Vagina (tissue), 2 donors: ENCODE results near the gene OPRL1. TPM values are rescaled to one million over a fixed set of nuclear protein-coding genes. Genes with fewer than 3 reads are reported as not detected.

Source experiments
- DNase-seq, 2 donors: peaks; one replicate each; pipeline ENCODE4 v3.0.0-alpha.2; 2017; ENCODE audit errors: extremely low spot score in 2 of 2
- H3K27ac ChIP-seq: fragments of 200-600 bp; sonication (generic); one replicate; pipeline ENCODE4 v1.5.1; 2019
- H3K27me3 ChIP-seq: fragments of 200-600 bp; sonication (generic); one replicate; pipeline ENCODE4 v1.5.1; 2019
- H3K36me3 ChIP-seq, 2 donors: fragments of 200-600 bp; sonication (generic); one replicate each; pipeline ENCODE4 v1.5.1; 2017 to 2019
- H3K4me1 ChIP-seq: fragments of 200-600 bp; sonication (generic); one replicate; pipeline ENCODE4 v1.5.1; 2019
- H3K4me3 ChIP-seq, 2 donors: fragments of 200-600 bp; sonication (generic); 1 replicate in 1 of 2; 2 replicates in 1 of 2; pipeline ENCODE4 v1.5.1; 2016 to 2019
- H3K9me3 ChIP-seq: fragments of 200-600 bp; sonication (generic); one replicate; pipeline ENCODE4 v1.5.1; 2019
- POLR2A ChIP-seq, 2 donors: fragments of 450-650 bp; IDR thresholded peaks; one replicate each; pipeline ENCODE4 v1.6.1; 2017; ENCODE audit warnings: antibody characterized with exemption in 2 of 2, mild to moderate bottlenecking in 2 of 2, moderate library complexity in 2 of 2
- POLR2AphosphoS5 ChIP-seq, 2 donors: sonication (generic); formaldehyde crosslinking; IDR thresholded peaks; one replicate each; pipeline ENCODE4 v1.9.0; 2017; ENCODE audit warnings: antibody characterized with exemption in 2 of 2, mild to moderate bottlenecking in 2 of 2, low read depth in 1 of 2; ENCODE audit not compliant: insufficient read depth in 1 of 2
- intact Hi-C: fragments of 100-400 bp; cut with DNase I; formaldehyde crosslinking; loops from one replicate; pipeline ENCODE4 v1.15.1; 2023
- total RNA-seq: library from RNA; depleted of rRNA; stranded (reverse); fragments of >200 nt; gene quantifications from one replicate; pipeline ENCODE4 v1.2.3, GENCODE V29; 2016
- TF ChIP-seq, protein P1 (sequence below), 3 experiments: fragments of 450-650 bp in 2 of 3; fragments of 200-600 bp in 1 of 3; sonication (generic) in 1 of 3; IDR thresholded peaks; one replicate each; pipeline ENCODE4 v1.5.1; 2017 to 2019; ENCODE audit warnings: antibody characterized with exemption in 3 of 3, mild to moderate bottlenecking in 2 of 3, moderate library complexity in 2 of 3

OPRL1 gene
- total RNA-seq, 1 donor from 2014 or later: 1.5 TPM

DNA sequence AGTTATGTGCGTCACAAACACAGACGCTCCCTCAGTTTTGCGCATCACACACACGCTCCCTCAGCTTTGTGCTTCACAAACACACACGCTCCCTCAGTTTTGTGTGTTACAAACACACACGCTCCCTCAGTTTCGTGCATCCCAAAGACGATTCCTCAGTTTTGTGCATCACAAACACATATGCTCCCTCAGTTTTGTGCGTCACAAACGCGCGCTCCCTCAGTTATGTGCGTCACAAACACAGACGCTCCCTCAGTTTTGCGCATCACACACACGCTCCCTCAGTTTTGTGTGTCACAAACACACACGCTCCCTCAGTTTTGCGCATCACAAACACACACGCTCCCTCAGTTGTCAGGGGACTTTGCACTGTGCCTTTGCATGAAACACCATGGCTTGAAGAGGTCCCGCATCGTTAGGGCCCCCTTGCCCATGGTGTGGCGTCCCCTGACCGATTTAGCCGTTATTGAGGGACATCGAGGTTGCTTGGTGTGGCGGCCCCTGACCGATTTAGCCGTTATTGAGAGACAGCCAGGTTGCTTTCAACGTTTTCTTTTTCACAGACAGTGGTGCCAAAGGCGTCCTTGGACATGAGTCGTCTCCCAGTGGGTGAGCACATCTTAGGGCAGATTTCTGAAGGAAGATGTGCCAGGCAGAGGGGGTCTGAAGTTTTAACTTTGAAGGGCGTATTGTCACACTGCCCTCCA, 56.3 kb downstream of the OPRL1 start:
- H3K27me3 ChIP-seq: no peaks in the 10 kb centered on the region
- H3K4me1 ChIP-seq: no peaks in the 10 kb centered on the region
- DNase-seq: no peak

DNA sequence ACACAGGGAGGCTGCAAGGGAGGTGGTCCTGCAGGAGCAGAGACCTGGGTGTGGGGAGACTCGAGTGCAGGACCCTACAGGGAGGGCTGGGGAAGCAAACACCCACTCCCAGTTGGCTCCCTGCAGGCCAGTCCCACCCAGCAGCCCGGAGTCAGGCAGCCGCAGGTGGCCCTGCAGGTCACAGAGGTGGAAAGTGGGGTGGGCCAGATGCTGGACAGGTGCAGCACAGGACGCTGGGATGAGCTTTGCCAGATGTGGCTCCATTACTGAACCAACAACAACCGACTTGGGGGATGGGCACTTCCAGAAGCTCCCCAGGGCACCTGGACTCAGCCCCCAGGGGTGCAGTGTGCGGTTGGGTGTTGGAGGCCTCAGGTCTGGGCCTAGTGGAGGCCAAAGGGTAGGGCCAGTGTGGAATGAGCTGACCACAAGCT, 57.7 kb downstream of the OPRL1 start:
- intact Hi-C loops: no loop called here
- H3K27me3 ChIP-seq: no peaks in the 10 kb centered on the region

More for the DNA sequence above, 56.3 kb downstream of the OPRL1 start:
- TF ChIP-seq POLR2AphosphoS5 (IDR thresholded peaks at IDR 0.05; ENCODE audit: insufficient read depth in 1 of 2, low read depth in 1 of 2) (no peak), POLR2A (IDR thresholded peaks at IDR 0.05) (no peak)
- TF ChIP-seq, protein P1, sequence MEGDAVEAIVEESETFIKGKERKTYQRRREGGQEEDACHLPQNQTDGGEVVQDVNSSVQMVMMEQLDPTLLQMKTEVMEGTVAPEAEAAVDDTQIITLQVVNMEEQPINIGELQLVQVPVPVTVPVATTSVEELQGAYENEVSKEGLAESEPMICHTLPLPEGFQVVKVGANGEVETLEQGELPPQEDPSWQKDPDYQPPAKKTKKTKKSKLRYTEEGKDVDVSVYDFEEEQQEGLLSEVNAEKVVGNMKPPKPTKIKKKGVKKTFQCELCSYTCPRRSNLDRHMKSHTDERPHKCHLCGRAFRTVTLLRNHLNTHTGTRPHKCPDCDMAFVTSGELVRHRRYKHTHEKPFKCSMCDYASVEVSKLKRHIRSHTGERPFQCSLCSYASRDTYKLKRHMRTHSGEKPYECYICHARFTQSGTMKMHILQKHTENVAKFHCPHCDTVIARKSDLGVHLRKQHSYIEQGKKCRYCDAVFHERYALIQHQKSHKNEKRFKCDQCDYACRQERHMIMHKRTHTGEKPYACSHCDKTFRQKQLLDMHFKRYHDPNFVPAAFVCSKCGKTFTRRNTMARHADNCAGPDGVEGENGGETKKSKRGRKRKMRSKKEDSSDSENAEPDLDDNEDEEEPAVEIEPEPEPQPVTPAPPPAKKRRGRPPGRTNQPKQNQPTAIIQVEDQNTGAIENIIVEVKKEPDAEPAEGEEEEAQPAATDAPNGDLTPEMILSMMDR (IDR thresholded peaks at IDR 0.05): no peak
- no peak overlapping the region for H3K4me3 ChIP-seq
- intact Hi-C loops: no loop called here
- H3K9me3 ChIP-seq: no peaks in the 10 kb centered on the region
- no peak overlapping the region for H3K27ac ChIP-seq
- no peaks in the 10 kb centered on the region for H3K36me3 ChIP-seq

DNA sequence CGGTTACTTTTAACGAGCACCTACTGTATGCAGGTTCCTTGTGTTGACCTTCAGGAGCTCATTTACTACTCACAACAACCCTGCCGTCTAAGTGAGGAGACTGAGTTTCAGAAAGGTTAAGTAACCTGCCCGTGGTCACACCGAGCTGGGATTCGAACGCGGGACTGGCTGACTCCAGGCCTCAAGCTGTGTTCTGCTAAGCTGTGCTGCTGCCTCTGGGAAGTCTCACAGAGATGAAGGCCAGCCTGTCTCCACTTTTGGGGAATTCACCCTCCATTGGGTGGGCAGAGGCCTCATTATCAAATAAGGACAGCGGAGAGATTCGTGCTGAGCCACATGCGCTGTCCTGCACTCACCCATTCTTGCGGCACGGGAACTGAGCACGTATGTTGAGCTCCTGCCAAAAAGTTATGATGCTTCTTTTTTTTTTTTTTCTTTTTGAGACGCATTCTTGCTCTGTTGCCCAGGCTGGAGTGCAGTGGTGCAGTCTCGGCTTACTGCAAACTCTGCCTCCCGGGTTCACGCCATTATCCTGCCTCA, 58.5 kb downstream of the OPRL1 start:
- intact Hi-C loops: no loop called here
- no peak for DNase-seq
- H3K4me1 ChIP-seq: no peaks in the 10 kb centered on the region
- TF ChIP-seq, protein P1 (IDR thresholded peaks at IDR 0.05): no peak
- no peak for TF ChIP-seq POLR2AphosphoS5 (IDR thresholded peaks at IDR 0.05; ENCODE audit: insufficient read depth in 1 of 2, low read depth in 1 of 2)
- no peak for TF ChIP-seq POLR2A (IDR thresholded peaks at IDR 0.05)
- H3K36me3 ChIP-seq: no peaks in the 10 kb centered on the region
- no peaks in the 10 kb centered on the region for H3K9me3 ChIP-seq
- H3K27ac ChIP-seq: no peak overlapping the region
- H3K27me3 ChIP-seq: no peaks in the 10 kb centered on the region
- no peak overlapping the region for H3K4me3 ChIP-seq

More for the DNA sequence above, 57.7 kb downstream of the OPRL1 start:
- DNase-seq: no peak
- no peak for TF ChIP-seq POLR2A (IDR thresholded peaks at IDR 0.05)
- no peak for TF ChIP-seq POLR2AphosphoS5 (IDR thresholded peaks at IDR 0.05; ENCODE audit: insufficient read depth in 1 of 2, low read depth in 1 of 2)
- TF ChIP-seq, protein P1 (IDR thresholded peaks at IDR 0.05): no peak
- H3K27ac ChIP-seq: no peak overlapping the region
- H3K36me3 ChIP-seq: no peaks in the 10 kb centered on the region
- no peaks in the 10 kb centered on the region for H3K9me3 ChIP-seq
- no peak overlapping the region for H3K4me3 ChIP-seq
- no peaks in the 10 kb centered on the region for H3K4me1 ChIP-seq

DNA sequence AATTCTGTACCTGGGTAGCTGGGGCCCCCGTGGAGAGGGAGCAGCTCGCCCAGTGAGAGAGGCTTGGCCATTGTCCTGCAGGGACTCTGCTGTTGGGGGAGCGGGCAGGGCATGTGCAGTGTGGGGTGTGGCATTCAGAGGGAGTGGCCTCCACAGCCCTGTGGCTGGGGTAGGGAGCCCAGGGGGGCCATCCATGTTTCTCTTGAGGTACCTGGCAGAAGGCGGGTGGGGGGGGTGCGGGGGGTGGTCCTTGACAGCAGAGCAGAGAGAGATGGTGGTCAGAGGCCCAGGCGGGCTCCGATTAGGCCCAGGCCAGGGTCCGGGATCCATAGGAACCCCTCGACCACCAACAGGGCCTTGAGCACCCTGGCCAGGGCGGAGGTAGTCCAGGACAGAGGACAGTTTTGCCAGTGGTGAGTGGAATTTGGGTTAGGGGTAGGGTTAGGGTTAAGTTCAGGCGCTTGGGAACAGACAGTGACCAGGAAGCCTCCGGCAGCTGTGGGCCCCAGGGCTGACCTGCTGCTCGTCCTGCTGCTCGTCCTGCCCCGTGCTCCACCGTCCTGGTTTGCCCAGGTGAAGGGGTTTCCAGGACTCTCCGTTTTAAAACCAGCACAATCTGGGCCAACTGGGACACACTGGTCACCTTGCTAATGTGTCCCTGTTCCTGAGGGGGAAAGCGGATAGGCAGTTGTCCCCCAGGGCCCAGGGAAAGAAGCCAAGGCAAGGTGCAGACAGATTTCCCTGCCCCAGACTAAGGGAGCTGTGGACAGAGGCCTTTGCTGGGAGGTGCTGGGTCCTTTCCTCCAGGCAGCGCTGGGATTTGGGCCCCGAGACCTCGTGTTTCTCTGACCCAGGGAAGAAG, 59.5 kb downstream of the OPRL1 start:
- TF ChIP-seq POLR2AphosphoS5 (IDR thresholded peaks at IDR 0.05; ENCODE audit: insufficient read depth in 1 of 2, low read depth in 1 of 2) (no peak), POLR2A (IDR thresholded peaks at IDR 0.05) (no peak)
- TF ChIP-seq, protein P1 (IDR thresholded peaks at IDR 0.05): no peak
- intact Hi-C loops: no loop called here
- Histone ChIP-seq H3K4me1 (no peaks in the 10 kb centered on the region), H3K27me3 (no peaks in the 10 kb centered on the region), H3K9me3 (no peaks in the 10 kb centered on the region), H3K36me3 (no peaks in the 10 kb centered on the region), H3K27ac (no peak overlapping the region), H3K4me3 (no peak overlapping the region)
- no peak for DNase-seq
